Fibroblast of upper back skin (primary cell): ENCODE measurements around the gene SMIM1.

Source experiments
- DNase-seq: peaks from one replicate; pipeline ENCODE4 v3.0.0-alpha.2; 2013

The SMIM1 gene

GRCh38 chr1:3772715-3773571 lies at the start of gene SMIM1:
Gene SMIM1, plus strand, starts transcription at chr1:3772749. Its CDS starts 2,625 bp downstream, at chr1:3775374.
- DNase-seq = no peak

GRCh38 chr1:3722846-3723245 lies 49.7 kb upstream of the SMIM1 start:
- no peak for DNase-seq

- DNase-seq = peak; percentile 44
These were observed 48.0 kb upstream of the SMIM1 start for GRCh38 chr1:3724416-3725030.

GRCh38 chr1:3725366-3725765 lies 47.2 kb upstream of the SMIM1 start:
- no peak for DNase-seq

GRCh38 chr1:3727042-3727824 lies 45.3 kb upstream of the SMIM1 start:
- DNase-seq = no peak

- DNase-seq = no peak
These were observed 44.4 kb upstream of the SMIM1 start for GRCh38 chr1:3727825-3728776.

GRCh38 chr1:3729594-3730542 lies 42.7 kb upstream of the SMIM1 start:
- DNase-seq = no peak

DNA sequence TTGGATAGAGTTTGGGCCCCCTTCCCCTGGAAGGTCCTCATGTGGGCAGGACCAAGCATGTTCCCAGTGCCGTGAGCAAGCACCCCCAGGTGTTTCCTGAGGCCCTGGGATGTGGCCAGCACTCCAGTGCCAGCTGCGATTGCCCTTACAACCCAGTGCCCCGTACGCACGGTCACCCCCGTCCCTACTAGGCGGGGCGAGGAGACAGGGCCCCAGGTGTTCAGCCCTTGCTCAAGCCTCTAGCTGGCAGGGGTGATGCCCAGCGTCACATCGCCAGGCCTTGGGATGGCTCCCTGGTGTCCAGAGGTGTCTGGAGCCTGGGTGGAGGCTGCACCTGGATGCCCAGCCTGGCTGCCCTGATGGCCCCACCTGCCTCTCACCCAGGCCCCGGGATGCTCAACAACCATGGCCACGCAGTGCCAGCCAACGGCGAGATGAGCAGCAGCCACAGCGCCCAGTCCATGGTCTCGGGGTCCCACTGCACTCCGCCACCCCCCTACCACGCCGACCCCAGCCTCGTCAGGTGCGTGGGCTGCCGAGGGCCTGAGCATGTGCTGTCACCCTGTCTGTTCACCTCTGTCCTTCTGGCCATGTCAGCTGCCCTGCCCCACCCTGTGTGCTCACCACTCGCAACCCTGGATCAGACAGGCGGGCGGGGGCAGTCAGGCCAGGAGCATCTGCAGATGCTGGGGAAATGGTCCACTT lies 41.9 kb upstream of the SMIM1 start:
- DNase-seq = no peak

DNA sequence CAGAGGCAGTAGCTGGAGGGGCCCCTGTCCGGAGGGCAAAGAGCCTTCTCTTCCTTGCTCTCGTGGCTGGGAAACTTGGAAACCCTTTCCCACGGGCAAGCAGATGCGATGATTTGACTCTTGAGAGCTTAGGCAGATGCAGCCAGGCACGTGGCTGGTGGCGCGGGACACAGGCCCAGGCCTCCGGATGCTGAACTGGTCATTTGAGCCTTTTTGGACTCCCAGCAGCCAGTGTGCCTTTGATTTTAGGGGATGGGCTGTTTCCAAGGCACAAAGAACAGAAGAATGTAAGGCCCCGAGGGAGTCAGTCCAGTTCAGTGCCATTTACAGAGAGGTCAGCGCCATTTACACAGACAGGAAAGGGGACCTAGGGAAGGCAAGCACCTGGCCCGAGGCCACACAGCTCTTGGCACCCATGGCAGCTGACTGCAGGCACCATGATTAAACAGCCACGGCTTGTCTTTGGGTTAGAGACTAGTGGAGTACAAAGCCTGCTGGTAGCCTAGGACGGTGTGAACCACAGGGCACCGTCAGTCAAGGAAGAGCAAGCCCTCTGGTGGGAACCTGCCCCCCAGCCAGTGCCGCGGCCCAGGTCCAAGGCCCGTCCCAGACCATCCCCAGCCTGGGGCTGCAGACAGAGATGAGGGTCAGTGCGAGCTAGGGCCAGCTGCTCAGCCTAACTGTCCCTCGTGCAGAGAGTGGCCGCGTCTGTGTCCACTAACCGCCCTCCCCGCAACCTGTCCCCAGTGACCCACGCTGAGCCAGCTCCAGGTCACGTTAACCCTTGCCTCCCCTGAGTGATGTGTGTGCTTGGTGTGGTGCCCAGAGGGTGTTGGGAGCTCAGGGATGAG lies 40.7 kb upstream of the SMIM1 start:
- DNase-seq = no peak

- no peak for DNase-seq
These were observed 40.0 kb upstream of the SMIM1 start for GRCh38 chr1:3732434-3733093.

- no peak for DNase-seq
These were observed 39.3 kb upstream of the SMIM1 start for GRCh38 chr1:3733094-3733882.

GRCh38 chr1:3733883-3734589 lies 38.5 kb upstream of the SMIM1 start:
- DNase-seq = no peak

GRCh38 chr1:3734602-3735001 lies 37.9 kb upstream of the SMIM1 start:
- no peak for DNase-seq

GRCh38 chr1:3735027-3735681 lies 37.4 kb upstream of the SMIM1 start:
- no peak for DNase-seq

DNA sequence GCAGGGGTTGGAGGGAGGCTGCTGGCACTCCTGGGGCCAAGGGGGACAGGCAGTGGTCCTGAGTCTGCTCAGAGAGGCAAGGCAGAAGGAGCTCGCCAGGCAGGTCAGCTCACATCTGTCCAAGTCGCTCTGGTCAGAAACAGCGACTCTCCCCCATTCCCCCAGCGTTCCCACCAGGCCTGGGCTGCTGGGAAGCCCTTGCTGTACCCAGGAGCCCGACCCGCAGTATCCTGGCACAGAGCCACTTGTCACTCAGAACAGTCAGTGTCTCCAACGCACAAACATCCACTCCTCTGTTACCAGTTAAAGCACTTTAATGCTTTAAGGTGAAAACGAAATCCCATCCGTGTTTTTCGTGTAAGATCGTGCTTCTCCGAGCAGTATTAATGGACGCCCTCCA lies 36.9 kb upstream of the SMIM1 start:
- no peak for DNase-seq

DNA sequence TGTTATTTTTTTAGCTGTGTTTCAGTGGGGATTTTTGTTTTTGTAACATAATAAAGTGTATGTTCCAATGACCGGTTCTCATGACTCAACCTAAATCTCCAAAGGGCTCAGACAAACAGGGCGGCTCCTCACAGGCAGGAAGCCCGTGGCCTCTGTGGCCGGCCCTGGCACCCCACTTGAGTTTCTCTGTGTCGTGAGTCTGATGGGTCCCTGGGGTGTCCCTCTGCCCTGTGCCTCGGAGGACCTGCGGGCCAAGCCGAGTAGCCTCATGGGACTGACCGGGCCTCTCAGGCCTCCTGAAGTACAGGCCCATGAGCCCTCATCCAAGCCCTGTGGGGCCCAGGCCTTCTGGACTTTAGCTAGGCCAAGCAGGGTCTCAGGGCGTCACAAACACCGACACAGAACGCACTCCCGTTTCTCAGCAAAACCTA lies 36.4 kb upstream of the SMIM1 start:
- DNase-seq = no peak

DNA sequence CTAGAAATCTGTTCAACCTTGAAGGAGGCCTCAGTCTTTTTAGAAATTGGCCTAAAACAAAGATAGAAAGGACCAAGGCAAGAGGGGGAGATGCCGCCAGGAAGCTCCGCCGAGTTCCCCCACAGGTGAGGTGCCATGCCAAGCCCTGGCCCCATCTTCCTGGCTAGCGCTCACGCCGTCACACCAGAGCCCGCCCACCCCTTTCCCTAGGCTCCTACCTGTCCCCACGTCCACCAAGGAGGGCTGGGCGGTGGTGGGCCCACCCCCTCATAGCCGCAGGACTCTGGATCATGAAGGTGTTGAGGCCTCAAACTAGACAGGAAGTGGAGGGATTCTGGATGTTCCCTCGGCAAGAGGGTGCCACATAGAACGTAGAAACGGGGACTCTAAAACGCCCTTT lies 35.8 kb upstream of the SMIM1 start:
- DNase-seq = no peak
